Mesendoderm (in vitro differentiated cells): ENCODE data around the gene TIGD6.

ENCODE experiments used
- DNase-seq: peaks from one replicate; pipeline ENCODE4 v3.0.0; 2013
- H2AK5ac ChIP-seq: 2 replicates; pipeline ENCODE4 v1.6.1; 2013; ENCODE audit warnings: low read length, inconsistent platforms
- H2BK120ac ChIP-seq: 2 replicates; pipeline ENCODE4 v1.6.1; 2013; ENCODE audit warnings: low read depth, mild to moderate bottlenecking, low read length, moderate library complexity, mixed read lengths
- H2BK15ac ChIP-seq: replicated peaks from 2 replicates; pipeline ENCODE4 v1.6.1; 2013; ENCODE audit warnings: low read depth, mild to moderate bottlenecking, moderate library complexity
- H2BK5ac ChIP-seq: 2 replicates; pipeline ENCODE4 v1.6.1; 2013; ENCODE audit warnings: low read length, inconsistent platforms
- H3K18ac ChIP-seq: 2 replicates; pipeline ENCODE4 v1.6.1; 2013; ENCODE audit warnings: mild to moderate bottlenecking, low read length, mixed read lengths
- H3K23ac ChIP-seq: one replicate; pipeline ENCODE4 v1.6.1; 2013; ENCODE audit warnings: low read length
- H3K27ac ChIP-seq: 2 replicates; pipeline ENCODE4 v1.5.1; 2013; ENCODE audit warnings: low read depth, mild to moderate bottlenecking, inconsistent platforms, low read length, moderate library complexity
- H3K27me3 ChIP-seq: 2 replicates; pipeline ENCODE4 v1.6.1; 2013; ENCODE audit warnings: low read length, control low read depth, mild to moderate bottlenecking, inconsistent platforms; ENCODE audit not compliant: insufficient read depth, poor library complexity
- H3K36me3 ChIP-seq: 2 replicates; pipeline ENCODE4 v1.6.1; 2013; ENCODE audit warnings: low read length, inconsistent platforms; ENCODE audit not compliant: control insufficient read depth, insufficient read depth
- H3K4ac ChIP-seq: one replicate; pipeline ENCODE4 v1.6.1; 2013; ENCODE audit warnings: low read depth, mild to moderate bottlenecking, low read length, moderate library complexity
- H3K4me1 ChIP-seq: 2 replicates; pipeline ENCODE4 v1.6.1; 2013; ENCODE audit warnings: low read depth, low read length, inconsistent platforms; ENCODE audit not compliant: control insufficient read depth
- H3K4me2 ChIP-seq: 2 replicates; pipeline ENCODE4 v1.6.1; 2013; ENCODE audit warnings: low read length
- H3K4me3 ChIP-seq: 2 replicates; pipeline ENCODE4 v1.5.1; 2013; ENCODE audit warnings: mild to moderate bottlenecking, low read length
- H3K56ac ChIP-seq: one replicate; pipeline ENCODE4 v1.6.1; 2013; ENCODE audit warnings: low read length
- H3K79me1 ChIP-seq: 2 replicates; pipeline ENCODE4 v1.6.1; 2013; ENCODE audit warnings: low read length, inconsistent platforms
- H3K79me2 ChIP-seq: 2 replicates; pipeline ENCODE4 v1.6.1; 2013; ENCODE audit warnings: mild to moderate bottlenecking, low read length; ENCODE audit not compliant: control insufficient read depth, insufficient read depth
- H3K9ac ChIP-seq: 2 replicates; pipeline ENCODE4 v1.6.1; 2013; ENCODE audit warnings: low read length, inconsistent platforms
- H4K5ac ChIP-seq: one replicate; pipeline ENCODE4 v1.6.1; 2013; ENCODE audit warnings: low read length
- H4K8ac ChIP-seq: one replicate; pipeline ENCODE4 v1.6.1; 2013; ENCODE audit warnings: low read depth, mild to moderate bottlenecking, control low read depth, low read length, moderate library complexity
- WGBS: extraction: QIAGEN DNeasy Blood & Tissue Kit; methylation state at CpG from one replicate; pipeline ENCODE4 v1.1.7; 2013; ENCODE audit warnings: low lambda C conversion rate, missing lambda C conversion rate; ENCODE audit not compliant: insufficient coverage; ENCODE audit errors: extremely low coverage; 5-methylcytosine and 5-hydroxymethylcytosine counted together

The TIGD6 gene

GRCh38 chr5:149966946-149967345 is 33.5 kb downstream of the TIGD6 start:
- Histone ChIP-seq H4K5ac (no peak overlapping the region), H2AK5ac (no peak overlapping the region), H3K79me1 (no peaks in the 10 kb centered on the region), H3K18ac (no peak overlapping the region), H3K4me2 (no peak overlapping the region), H2BK120ac (no peak overlapping the region), H3K4me1 (no peaks in the 10 kb centered on the region), H3K36me3 (no peaks in the 10 kb centered on the region), H3K4ac (no peak overlapping the region), H3K79me2 (no peaks in the 10 kb centered on the region), H3K27me3 (no peaks in the 10 kb centered on the region), H3K56ac (no peak overlapping the region), H2BK5ac (no peak overlapping the region), H4K8ac (no peak overlapping the region), H3K4me3 (no peak overlapping the region), H3K27ac (no peak overlapping the region), H3K23ac (no peak overlapping the region), H3K9ac (no peak overlapping the region), H2BK15ac (no peak overlapping the region)
- no peak for DNase-seq
- no CpG with 5 or more reads among the region's 3 CpGs for WGBS

- Histone ChIP-seq H3K27ac (no peak overlapping the region), H4K8ac (no peak overlapping the region), H3K18ac (no peak overlapping the region), H3K9ac (no peak overlapping the region), H2BK120ac (no peak overlapping the region), H3K23ac (no peak overlapping the region), H3K79me2 (no peaks in the 10 kb centered on the region), H3K56ac (no peak overlapping the region), H2BK5ac (no peak overlapping the region), H3K4me2 (no peak overlapping the region), H3K4ac (no peak overlapping the region), H3K36me3 (no peaks in the 10 kb centered on the region), H3K4me1 (peaks cover 8% of the 10 kb centered on the region), H2BK15ac (no peak overlapping the region), H3K27me3 (no peaks in the 10 kb centered on the region), H3K4me3 (no peak overlapping the region), H2AK5ac (no peak overlapping the region), H3K79me1 (no peaks in the 10 kb centered on the region), H4K5ac (no peak overlapping the region)
- DNase-seq: no peak
- WGBS: no CpG with 5 or more reads among the region's 3 CpGs
Measured at GRCh38 chr5:149963729-149964128, 36.7 kb downstream of the TIGD6 start.

- Histone ChIP-seq H2BK120ac (no peak overlapping the region), H3K4me3 (no peak overlapping the region), H3K79me1 (no peaks in the 10 kb centered on the region), H2AK5ac (no peak overlapping the region), H3K4me2 (no peak overlapping the region), H2BK5ac (no peak overlapping the region), H3K18ac (no peak overlapping the region), H3K23ac (no peak overlapping the region), H3K56ac (no peak overlapping the region), H3K4ac (no peak overlapping the region), H3K27me3 (no peaks in the 10 kb centered on the region), H3K4me1 (peaks cover 8% of the 10 kb centered on the region), H4K8ac (no peak overlapping the region), H3K79me2 (no peaks in the 10 kb centered on the region), H3K36me3 (no peaks in the 10 kb centered on the region), H3K27ac (no peak overlapping the region), H2BK15ac (no peak overlapping the region), H3K9ac (no peak overlapping the region), H4K5ac (no peak overlapping the region)
- WGBS: no CpG with 5 or more reads among the region's 5 CpGs
- no peak for DNase-seq
Measured at GRCh38 chr5:149962601-149963300, 37.7 kb downstream of the TIGD6 start.

GRCh38 chr5:149961957-149962409 is 38.5 kb downstream of the TIGD6 start:
- H4K8ac ChIP-seq: no peak overlapping the region
- no peak overlapping the region for H2BK5ac ChIP-seq
- no peaks in the 10 kb centered on the region for H3K79me2 ChIP-seq
- no peak overlapping the region for H3K56ac ChIP-seq
- no peak overlapping the region for H2BK15ac ChIP-seq
- no peak overlapping the region for H3K27ac ChIP-seq
- no peak overlapping the region for H3K9ac ChIP-seq
- H3K36me3 ChIP-seq: no peaks in the 10 kb centered on the region
- H2AK5ac ChIP-seq: no peak overlapping the region
- H3K27me3 ChIP-seq: no peaks in the 10 kb centered on the region
- no peak overlapping the region for H3K23ac ChIP-seq
- H3K79me1 ChIP-seq: no peaks in the 10 kb centered on the region
- no peak overlapping the region for H3K4me2 ChIP-seq
- no peak overlapping the region for H4K5ac ChIP-seq
- peak; percentile 65 for DNase-seq
- H3K4ac ChIP-seq: no peak overlapping the region
- H2BK120ac ChIP-seq: no peak overlapping the region
- WGBS: no CpG with 5 or more reads among the region's 6 CpGs
- H3K18ac ChIP-seq: no peak overlapping the region
- H3K4me1 ChIP-seq: peaks cover 8% of the 10 kb centered on the region
- H3K4me3 ChIP-seq: no peak overlapping the region

GRCh38 chr5:149961186-149961685 is 39.2 kb downstream of the TIGD6 start:
- Histone ChIP-seq H2BK5ac (no peak overlapping the region), H2BK15ac (no peak overlapping the region), H4K8ac (no peak overlapping the region), H3K56ac (peak overlapping the region; percentile 90), H3K4ac (no peak overlapping the region), H3K79me2 (no peaks in the 10 kb centered on the region), H3K4me1 (peaks cover 8% of the 10 kb centered on the region), H3K27ac (no peak overlapping the region), H2AK5ac (no peak overlapping the region), H3K23ac (peak overlapping the region; percentile 66), H3K27me3 (no peaks in the 10 kb centered on the region), H3K79me1 (no peaks in the 10 kb centered on the region), H3K36me3 (no peaks in the 10 kb centered on the region), H4K5ac (no peak overlapping the region), H2BK120ac (no peak overlapping the region), H3K18ac (no peak overlapping the region), H3K4me2 (peak overlapping the region; percentile 68), H3K9ac (peak overlapping the region; percentile 77), H3K4me3 (peak overlapping the region; percentile 77)
- no CpG with 5 or more reads among the region's 23 CpGs for WGBS
- DNase-seq: no peak
